HCT116 (cell line): ENCODE data around the gene CFAP58. TPM values are rescaled to one million over a fixed set of nuclear protein-coding genes. Genes with fewer than 3 reads are reported as not detected.

ENCODE experiments used
- ATAC-seq: fragments of 200-7000 bp; cut with Tn5 transposase; 2 replicates; pipeline ENCODE4 v1.9.1; 2020; ENCODE audit warnings: mild to moderate bottlenecking, moderate library complexity
- BruUV-seq: library from RNA; stranded (reverse); fragments of 400-500 nt; replicated peaks from 2 replicates; lab custom pipeline; 2021; lab: Mats Ljungman, UMichigan
- CTCF ChIA-PET: fragments of 300-600 bp; sonication (Branson Sonifier 250); formaldehyde crosslinking; loops from one replicate; lab custom pipeline; 2021; ENCODE audit warnings: antibody characterized with exemption; lab: Charles Lee
- POLR2A ChIA-PET: fragments of 300-600, 350-600 bp; sonication (Branson Sonifier 250); formaldehyde crosslinking; loops from one replicate; lab custom pipeline; 2021; ENCODE audit warnings: antibody characterized with exemption; lab: Charles Lee
- RAD21 ChIA-PET, 2 experiments: fragments of 300-600 bp; sonication (Branson Sonifier 250); formaldehyde crosslinking; loops; one replicate each; lab custom pipeline; 2023; ENCODE audit warnings: low total read pairs in 2 of 2; ENCODE audit not compliant: uncharacterized antibody in 2 of 2, unreplicated experiment in 2 of 2, low non-redundant PET in 1 of 2; lab: Charles Lee
- DNase-seq: peaks from one replicate; pipeline ENCODE4 v3.0.0-alpha.2; 2010; ENCODE audit warnings: low read depth, low spot score
- H2AFZ ChIP-seq: fragments of 200-600 bp; shearing (Covaris generic), sonication (generic); 2 replicates; pipeline ENCODE4 v1.6.1; 2017; ENCODE audit warnings: low read depth, mixed run types, mixed read lengths, antibody characterized with exemption, low read length; ENCODE audit not compliant: poor library complexity, severe bottlenecking
- H3K27ac ChIP-seq: 2 replicates; pipeline ENCODE4 v1.5.1; 2012; ENCODE audit warnings: low read depth, low read length
- H3K27me3 ChIP-seq: fragments of 200-600 bp; sonication (generic); 2 replicates; pipeline ENCODE4 v1.6.1; 2016; ENCODE audit warnings: mixed run types, low read length, mixed read lengths; ENCODE audit not compliant: insufficient read depth
- H3K36me3 ChIP-seq, 2 experiments: fragments of 200-500 bp in 1 of 2; fragments of 200-600 bp in 1 of 2; sonication (Bioruptor generic) in 1 of 2; sonication (generic) in 1 of 2; 2 replicates each; pipeline versions ENCODE4 v1.5.1 to v1.6.1; 2014 to 2016; ENCODE audit warnings: low read length in 2 of 2, inconsistent platforms in 1 of 2, mixed read lengths in 1 of 2, mixed run types in 1 of 2; ENCODE audit not compliant: insufficient read depth in 2 of 2, control insufficient read depth in 1 of 2
- H3K4me1 ChIP-seq, 2 experiments: fragments of 200-600 bp in 1 of 2; sonication (generic) in 1 of 2; 2 replicates each; pipeline versions ENCODE4 v1.5.1 to v1.6.1; 2012 to 2017; ENCODE audit warnings: low read length in 2 of 2, inconsistent platforms in 1 of 2, mild to moderate bottlenecking in 1 of 2, mixed read lengths in 1 of 2, mixed run types in 1 of 2, moderate library complexity in 1 of 2; ENCODE audit not compliant: insufficient read depth in 2 of 2, control insufficient read depth in 1 of 2
- H3K4me2 ChIP-seq: fragments of 200-600 bp; sonication (generic); 2 replicates; pipeline ENCODE4 v1.6.1; 2017; ENCODE audit warnings: mixed run types, low read length, mixed read lengths
- H3K4me3 ChIP-seq, 2 experiments: fragments of 200-600 bp in 1 of 2; sonication (generic) in 1 of 2; replicated peaks in 1 of 2; 2 replicates each; pipeline ENCODE4 v1.5.1; 2011 to 2016; ENCODE audit warnings: low read length in 2 of 2, control low read depth in 1 of 2, low read depth in 1 of 2, mild to moderate bottlenecking in 1 of 2, mixed read lengths in 1 of 2, mixed run types in 1 of 2
- H3K79me2 ChIP-seq: fragments of 200-600 bp; sonication (generic); 2 replicates; pipeline ENCODE4 v1.6.1; 2017; ENCODE audit warnings: mild to moderate bottlenecking, mixed run types, low read length, moderate library complexity, mixed read lengths; ENCODE audit not compliant: insufficient read depth
- H3K9ac ChIP-seq: fragments of 200-600 bp; sonication (generic); 2 replicates; pipeline ENCODE4 v1.6.1; 2016; ENCODE audit warnings: low read length, mixed read lengths
- H3K9me2 ChIP-seq: fragments of 200-600 bp; sonication (generic), shearing (Covaris generic); 2 replicates; pipeline ENCODE4 v1.6.1; 2017; ENCODE audit warnings: mixed run types, mild to moderate bottlenecking, moderate library complexity; ENCODE audit not compliant: insufficient read depth
- H3K9me3 ChIP-seq, 2 experiments: fragments of 200-500 bp in 1 of 2; fragments of 200-600 bp in 1 of 2; sonication (Bioruptor generic) in 1 of 2; sonication (generic) in 1 of 2; 2 replicates each; pipeline ENCODE4 v1.6.1; 2014 to 2017; ENCODE audit warnings: low read length in 2 of 2, mixed read lengths in 2 of 2, inconsistent platforms in 1 of 2, low read depth in 1 of 2, mild to moderate bottlenecking in 1 of 2, mixed run types in 1 of 2, moderate library complexity in 1 of 2; ENCODE audit not compliant: control insufficient read depth in 1 of 2, insufficient read depth in 1 of 2
- H4K20me1 ChIP-seq: fragments of 200-600 bp; sonication (generic), shearing (Covaris generic); 2 replicates; pipeline ENCODE4 v1.6.1; 2017; ENCODE audit warnings: mixed run types, mild to moderate bottlenecking, moderate library complexity; ENCODE audit not compliant: insufficient read depth
- CBX3 ChIP-seq: IDR thresholded peaks from 2 replicates; pipeline ENCODE4 v1.6.1; 2012; ENCODE audit warnings: low read depth
- CEBPB ChIP-seq: IDR thresholded peaks from 2 replicates; pipeline ENCODE4 v1.6.1; 2012; ENCODE audit warnings: low read depth
- CTCF ChIP-seq, 3 experiments: fragments of 200-600 bp in 1 of 3; sonication (generic) in 1 of 3; IDR thresholded peaks in 2 of 3; conservative IDR thresholded peaks in 1 of 3; 2 replicates each; pipeline ENCODE4 v1.5.1; 2012 to 2017; ENCODE audit warnings: low read depth in 2 of 3, low read length in 2 of 3, antibody characterized with exemption in 1 of 3, borderline replicate concordance in 1 of 3, control low read depth in 1 of 3, mild to moderate bottlenecking in 1 of 3, mixed read lengths in 1 of 3, mixed run types in 1 of 3, moderate library complexity in 1 of 3; ENCODE audit not compliant: insufficient read depth in 1 of 3
- EZH2 ChIP-seq: fragments of 200-600 bp; sonication (generic); IDR thresholded peaks from 2 replicates; pipeline ENCODE4 v1.6.1; 2017; ENCODE audit warnings: antibody characterized with exemption, mixed run types
- EZH2phosphoT487 ChIP-seq: fragments of 200-600 bp; IDR thresholded peaks from 2 replicates; pipeline ENCODE4 v1.6.1; 2018; ENCODE audit warnings: antibody characterized with exemption, borderline replicate concordance
- FOSL1 ChIP-seq: IDR thresholded peaks from 2 replicates; pipeline ENCODE4 v1.6.1; 2012; ENCODE audit warnings: low read depth
- JUND ChIP-seq: IDR thresholded peaks from 2 replicates; pipeline ENCODE4 v1.6.1; 2012
- MAX ChIP-seq: IDR thresholded peaks from 2 replicates; pipeline ENCODE4 v1.6.1; 2012
- POLR2A ChIP-seq: IDR thresholded peaks from 2 replicates; pipeline ENCODE4 v1.7.0; 2011; ENCODE audit warnings: borderline replicate concordance; ENCODE audit not compliant: insufficient read depth, insufficient read length; ENCODE audit errors: extremely low read depth
- RAD21 ChIP-seq: IDR thresholded peaks from 2 replicates; pipeline ENCODE4 v1.6.1; 2012; ENCODE audit warnings: low read depth, mild to moderate bottlenecking
- REST ChIP-seq: IDR thresholded peaks from 2 replicates; pipeline ENCODE4 v1.6.1; 2012; ENCODE audit warnings: low read depth
- SIN3A ChIP-seq: IDR thresholded peaks from 2 replicates; pipeline ENCODE4 v1.6.1; 2012; ENCODE audit warnings: low read depth
- SP1 ChIP-seq: IDR thresholded peaks from 2 replicates; pipeline ENCODE4 v1.6.1; 2012; ENCODE audit warnings: low read depth
- SRF ChIP-seq: IDR thresholded peaks from 2 replicates; pipeline ENCODE4 v1.6.1; 2012; ENCODE audit warnings: low read depth
- TCF7L2 ChIP-seq: IDR thresholded peaks from 2 replicates; pipeline ENCODE4 v1.7.0; 2011; ENCODE audit warnings: borderline replicate concordance, inconsistent platforms; ENCODE audit not compliant: insufficient read depth, insufficient read length; ENCODE audit errors: extremely low read depth
- YY1 ChIP-seq: IDR thresholded peaks from 2 replicates; pipeline ENCODE4 v1.6.1; 2011; ENCODE audit warnings: low read length, low read depth, moderate library complexity, mild to moderate bottlenecking; ENCODE audit not compliant: insufficient replicate concordance; ENCODE audit errors: extremely low read depth
- ZFX ChIP-seq: fragments of 450-650 bp; IDR thresholded peaks from 2 replicates; pipeline ENCODE4 v1.6.1; 2017
- ZNF274 ChIP-seq: fragments of 200-500 bp; sonication (Bioruptor generic); IDR thresholded peaks from 2 replicates; pipeline ENCODE4 v1.6.1; 2014; ENCODE audit warnings: mild to moderate bottlenecking, low read depth, low read length, inconsistent platforms
- intact Hi-C: fragments of 100-400 bp; cut with micrococcal nuclease; formaldehyde crosslinking; loops from 2 replicates; pipeline ENCODE4 v1.10.0; 2022
- total RNA-seq: library from RNA; stranded (reverse); gene quantifications from one replicate; pipeline ENCODE4 v1.2.1, GENCODE V29; 2021; ENCODE audit not compliant: unreplicated experiment
- TF ChIP-seq, protein P1 (sequence below): IDR thresholded peaks from 2 replicates; pipeline ENCODE4 v1.6.1; 2012

CFAP58 gene
- total RNA-seq, 1 experiment from 2014 or later = 0.91 TPM

DNA sequence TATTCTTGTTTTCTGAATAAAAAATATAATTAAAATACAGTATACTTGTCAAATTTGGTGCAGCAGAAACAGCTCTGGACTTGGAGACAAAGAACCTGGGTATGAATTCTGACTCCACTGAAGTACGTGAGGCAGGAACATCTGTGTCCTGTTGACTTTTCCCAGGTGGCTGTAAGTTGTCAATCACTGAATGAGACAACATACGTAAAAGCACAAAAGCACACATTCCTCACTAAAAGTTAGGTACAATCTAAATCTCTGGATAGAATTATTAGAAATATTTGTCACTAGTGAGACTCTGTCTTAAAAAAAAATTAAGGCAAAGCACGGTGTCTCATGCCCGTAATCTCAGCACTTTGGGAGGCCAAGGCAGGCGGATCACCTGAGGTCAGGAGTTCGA lies 18.1 kb downstream of the CFAP58 start:
- no TSS peak for BruUV-seq
- DNase-seq (no peak), ATAC-seq (no peak)
- Histone ChIP-seq H3K27ac (no peak overlapping the region), H3K4me1 (no peaks in the 10 kb centered on the region), H3K9ac (no peak overlapping the region), H3K9me3 (0 out of 4 replicates have a peak, but pooled peaks cover 0 to 4% of the 10 kb centered on the region in 2 experiments), H3K9me2 (no peaks in the 10 kb centered on the region), H3K36me3 (no peaks in the 10 kb centered on the region), H3K4me2 (no peak overlapping the region), H4K20me1 (no peaks in the 10 kb centered on the region), H3K79me2 (no peaks in the 10 kb centered on the region), H3K27me3 (peaks cover 58% of the 10 kb centered on the region), H2AFZ (no peak overlapping the region), H3K4me3 (no peak overlapping the region)
- ChIA-PET RAD21 (no interaction called here), CTCF (no interaction called here), POLR2A (no interaction called here)
- TF ChIP-seq CTCF (IDR thresholded peaks at IDR 0.05 in 2 of 3, conservative IDR thresholded peaks at IDR 0.05 in 1 of 3; ENCODE audit: borderline replicate concordance in 1 of 3, insufficient read depth in 1 of 3, low read depth in 2 of 3, low read length in 2 of 3) (no peak), SRF (no peak), REST (no peak), FOSL1 (no peak), MAX (no peak), TCF7L2 (no peak), RAD21 (no peak), SP1 (no peak), POLR2A (no peak), CEBPB (no peak), JUND (no peak), EZH2phosphoT487 (no peak), YY1 (no peak), ZNF274 (no peak), EZH2 (no peak), SIN3A (no peak), CBX3 (no peak), ZFX (no peak)
- TF ChIP-seq, protein P1, sequence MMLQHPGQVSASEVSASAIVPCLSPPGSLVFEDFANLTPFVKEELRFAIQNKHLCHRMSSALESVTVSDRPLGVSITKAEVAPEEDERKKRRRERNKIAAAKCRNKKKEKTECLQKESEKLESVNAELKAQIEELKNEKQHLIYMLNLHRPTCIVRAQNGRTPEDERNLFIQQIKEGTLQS = no peak
- intact Hi-C loops = no loop called here
